H1 (cell line): ENCODE data around the gene ADIPOR2. TPM values are rescaled to one million over a fixed set of nuclear protein-coding genes. Genes with fewer than 3 reads are reported as not detected.

ENCODE experiments used
- EP300 ChIP-seq, 2 experiments: IDR thresholded peaks; 1 replicate in 1 of 2; 2 replicates in 1 of 2; pipeline ENCODE4 v1.6.1; 2011 to 2012; ENCODE audit warnings: low read depth in 2 of 2, low read length in 2 of 2, mild to moderate bottlenecking in 2 of 2, borderline replicate concordance in 1 of 2, inconsistent platforms in 1 of 2, moderate library complexity in 1 of 2
- NANOG ChIP-seq: IDR thresholded peaks from 2 replicates; pipeline ENCODE4 v1.6.1; 2011; ENCODE audit warnings: low read length, low read depth, mild to moderate bottlenecking, inconsistent platforms; ENCODE audit not compliant: insufficient read depth, poor library complexity, severe bottlenecking
- SP4 ChIP-seq: IDR thresholded peaks from 2 replicates; pipeline ENCODE4 v1.6.1; 2012; ENCODE audit warnings: low read length, inconsistent platforms
- polyA plus RNA-seq, 7 experiments: library from polyadenylated mRNA; depleted of rRNA in 3 of 7; stranded (reverse) in 5 of 7; unstranded in 2 of 7; fragments of >200 nt in 5 of 7; fragments of 200-250 nt in 2 of 7; gene quantifications; 1 replicate in 5 of 7; 2 replicates in 1 of 7; 4 replicates in 1 of 7; pipeline versions ENCODE4 v1.2.1 to v1.2.3, GENCODE V29; 2011 to 2013; ENCODE audit warnings: missing spikeins in 2 of 7, mixed read lengths in 2 of 7
- total RNA-seq: library from RNA; stranded (reverse); fragmentation: NEBNext Ultra II Directional; extraction: Animal tissue kit (Norgen Biotek cat#: 25700); gene quantifications from 2 replicates; pipeline ENCODE4 v1.2.1, GENCODE V29; 2021

The ADIPOR2 gene
- total and polyA plus RNA-seq, 2 of the 8 experiments (the other 6 are each of a cell fraction or from before 2014, with no cell fraction given), result 17.5 to 50.8 TPM

DNA sequence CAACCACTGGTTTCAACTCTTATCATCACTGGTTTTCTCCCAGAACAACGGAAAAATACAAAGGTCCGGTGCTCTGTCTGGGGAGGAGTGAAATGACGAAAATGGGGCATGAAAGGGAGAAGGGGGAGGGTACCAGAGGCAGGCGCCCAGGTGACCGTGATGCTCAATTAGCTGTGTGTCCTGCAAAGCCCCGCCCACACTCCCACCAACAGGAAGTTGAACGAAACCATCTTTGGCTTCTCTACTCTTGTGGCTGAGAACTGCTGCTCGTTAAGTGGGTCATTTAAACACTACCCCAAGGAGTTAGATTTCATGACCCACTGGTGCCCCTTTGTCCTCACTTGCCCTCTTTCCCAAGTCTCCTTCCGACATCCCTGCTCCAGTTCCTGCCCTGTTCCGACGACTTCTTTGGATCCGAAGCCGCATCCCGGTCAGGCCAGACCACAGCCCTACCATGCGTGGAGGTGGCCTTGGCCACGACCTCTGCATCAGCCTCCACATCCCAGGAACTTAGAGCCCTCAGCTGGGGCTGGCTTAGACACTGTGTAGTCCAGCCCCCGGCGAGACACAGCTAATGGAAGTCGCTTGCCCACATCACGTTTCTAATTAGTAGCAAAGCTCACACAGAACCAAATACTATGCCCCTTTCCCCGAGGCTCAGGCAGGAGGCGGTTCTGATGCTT lies 118.1 kb downstream of the ADIPOR2 start (continued):
- TF ChIP-seq EP300 (IDR thresholded peaks at IDR 0.05; ENCODE audit: borderline replicate concordance in 1 of 2, low read depth in 2 of 2, low read length in 2 of 2) (no peak), SP4 (no peak), NANOG (no peak)
